NCI-H69 (cell line): ENCODE measurements around the gene SSX2IP.
"Not testable (repeated sequence)": the region's sequence is repeated elsewhere in the genome, so short reads cannot be mapped to it uniquely, and the experiment has no call there.

Experiments
- DNase-seq: peaks from one replicate; lab custom pipeline; 2025; lab: John Stamatoyannopoulos, UW

Gene SSX2IP

GRCh38 chr1:84674705-84675104 is 15.6 kb downstream of the SSX2IP start:
- DNase-seq, result no peak

GRCh38 chr1:84674021-84674420 is 16.2 kb downstream of the SSX2IP start:
- DNase-seq, result no peak

GRCh38 chr1:84672080-84672854 is 18.0 kb downstream of the SSX2IP start:
- DNase-seq, result no peak

GRCh38 chr1:84669831-84670230 is 20.4 kb downstream of the SSX2IP start:
- no peak for DNase-seq

DNA sequence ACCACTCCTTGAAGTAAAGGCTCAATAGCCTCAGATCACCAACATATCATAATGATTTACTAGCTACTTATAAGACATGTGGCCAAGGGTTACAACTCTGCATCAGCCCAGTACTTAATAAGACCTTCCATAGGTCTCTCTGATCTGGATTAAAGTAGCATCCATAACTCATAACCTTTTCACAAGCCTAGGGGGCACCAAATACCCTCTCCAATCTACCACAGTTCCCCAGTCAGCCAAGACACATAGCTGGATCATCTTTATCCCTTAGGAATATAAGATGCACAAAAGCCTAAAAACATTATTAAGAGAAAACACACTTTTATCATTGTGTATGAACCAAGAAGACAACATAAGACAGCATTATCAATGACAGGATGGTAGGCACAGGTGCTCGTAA is 22.1 kb downstream of the SSX2IP start:
- DNase-seq, result peak; percentile 6

DNA sequence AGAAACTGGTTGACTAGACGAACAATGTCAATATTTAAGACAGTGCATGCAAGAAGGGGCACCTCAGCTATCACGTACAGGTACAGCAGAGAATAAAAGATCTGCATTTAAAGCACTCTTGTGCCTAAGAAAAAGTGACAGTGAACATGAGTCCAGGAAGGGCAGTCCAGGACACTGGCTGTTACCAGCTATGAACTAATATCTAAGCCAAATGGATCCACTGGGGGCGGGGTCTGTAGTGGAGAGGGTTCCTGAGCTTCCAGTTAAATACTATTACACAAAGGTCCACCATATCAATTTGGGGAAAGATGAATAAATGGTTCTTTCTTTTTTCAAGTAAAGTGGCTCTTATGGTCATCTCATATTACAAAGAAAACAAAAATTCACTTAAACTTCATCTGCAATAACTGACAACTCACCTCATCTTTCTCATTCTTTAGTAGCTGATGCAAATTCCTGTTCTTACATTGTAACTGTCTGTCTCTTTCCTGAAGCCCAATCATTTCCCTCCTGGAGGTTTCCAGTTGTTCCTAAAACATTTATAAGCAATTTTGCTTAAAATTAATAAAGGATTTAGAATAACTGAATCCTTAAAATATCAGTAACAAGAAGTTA is 24.5 kb downstream of the SSX2IP start:
- peak; percentile 53 for DNase-seq

GRCh38 chr1:84653130-84653677 is 37.1 kb downstream of the SSX2IP start:
- no peak for DNase-seq

DNA sequence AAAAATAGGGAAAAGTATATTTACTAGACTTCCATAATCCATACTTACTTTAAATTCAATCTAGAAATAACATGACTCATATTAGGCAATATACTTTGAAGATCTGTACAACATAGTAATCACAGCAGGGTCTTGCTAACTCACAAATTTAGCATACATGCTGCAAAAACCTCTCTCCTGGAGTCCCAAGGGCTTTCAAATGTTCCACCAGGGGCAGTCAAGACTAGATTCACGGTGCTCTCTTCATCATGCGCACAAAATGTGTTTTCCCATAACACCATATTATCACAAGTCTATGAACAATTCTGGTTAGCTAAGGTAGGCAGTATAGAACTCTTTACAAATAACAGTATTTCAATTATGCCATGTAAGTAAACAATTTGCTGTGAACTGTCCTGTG is 45.8 kb downstream of the SSX2IP start:
- no peak for DNase-seq

- DNase-seq, result no peak
Measured at GRCh38 chr1:84643183-84643582, 47.1 kb downstream of the SSX2IP start.

DNA sequence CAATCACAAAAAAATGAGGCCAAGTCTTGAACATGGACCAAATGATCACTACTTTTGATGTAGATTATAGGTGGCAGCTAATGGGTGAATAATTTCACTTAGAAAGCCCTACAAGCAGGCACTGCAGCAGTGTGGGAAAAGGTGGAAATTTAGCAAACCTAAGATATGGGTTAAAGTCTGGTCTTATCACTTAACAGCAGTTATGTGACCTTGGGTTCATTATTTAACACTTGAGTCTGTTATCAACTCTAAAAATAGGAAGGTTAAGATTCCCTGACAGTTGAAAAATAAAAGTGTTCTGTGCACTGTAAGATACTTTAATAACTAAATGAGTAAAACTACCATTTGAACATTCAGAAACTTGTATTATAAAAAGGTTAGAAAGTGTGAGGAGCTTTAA is 47.5 kb downstream of the SSX2IP start:
- DNase-seq, result no peak

DNA sequence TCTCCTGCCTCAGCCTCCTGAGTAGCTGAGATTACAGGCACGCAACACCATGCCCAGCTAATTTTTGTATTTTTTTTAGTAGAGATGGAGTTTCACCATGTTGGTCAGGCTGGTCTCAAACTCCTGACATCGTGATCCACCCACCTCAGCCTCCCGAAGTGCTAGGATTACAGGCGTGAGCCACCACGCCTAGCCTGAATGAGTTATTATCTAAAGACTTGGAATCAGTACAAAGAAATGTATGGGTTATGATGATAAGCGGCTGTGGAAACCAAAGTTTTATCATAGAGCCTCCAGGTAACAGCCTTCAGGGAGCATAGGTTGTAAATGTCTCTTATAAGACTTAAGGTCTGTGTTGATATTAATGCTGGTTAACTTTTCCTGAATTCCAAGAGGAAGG is 50.5 kb downstream of the SSX2IP start:
- not testable (repeated sequence) for DNase-seq

- DNase-seq, result no peak
Measured at GRCh38 chr1:84635429-84635828, 54.8 kb downstream of the SSX2IP start.

DNA sequence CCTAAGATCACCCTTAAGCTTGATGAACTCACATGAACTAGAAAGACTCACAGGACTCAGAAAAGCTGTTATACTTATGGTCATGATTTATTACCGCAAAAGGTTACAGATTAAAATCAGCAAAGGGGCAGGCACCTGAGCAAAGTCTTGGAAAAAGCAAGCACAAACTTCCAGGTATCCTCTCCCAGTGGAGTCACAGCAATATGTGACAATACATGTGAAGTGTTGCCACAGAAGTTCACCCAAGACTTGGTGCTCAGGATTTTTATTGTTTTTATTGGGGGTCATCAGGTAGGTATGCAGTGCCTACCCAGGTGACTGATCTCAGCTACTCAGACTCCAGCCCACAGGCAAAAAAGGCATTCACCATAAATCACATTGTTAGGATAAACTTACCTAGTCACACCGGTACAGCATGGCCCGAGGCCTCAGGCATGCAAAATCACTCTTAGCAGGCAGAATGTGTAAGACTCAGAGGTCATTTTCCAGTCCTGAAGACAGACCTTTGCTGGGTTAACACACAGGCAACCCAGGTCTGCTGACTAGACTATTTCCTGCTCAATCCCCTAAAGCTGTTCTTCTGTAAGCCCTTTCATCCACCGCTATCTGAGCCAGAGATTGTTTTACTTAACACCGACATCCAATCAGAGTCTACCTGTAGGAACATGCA is 55.6 kb downstream of the SSX2IP start:
- DNase-seq, result no peak

- DNase-seq, result peak; percentile 71
Measured at GRCh38 chr1:84632673-84633434, 57.4 kb downstream of the SSX2IP start.

GRCh38 chr1:84632137-84632536 is 58.1 kb downstream of the SSX2IP start:
- no peak for DNase-seq

DNA sequence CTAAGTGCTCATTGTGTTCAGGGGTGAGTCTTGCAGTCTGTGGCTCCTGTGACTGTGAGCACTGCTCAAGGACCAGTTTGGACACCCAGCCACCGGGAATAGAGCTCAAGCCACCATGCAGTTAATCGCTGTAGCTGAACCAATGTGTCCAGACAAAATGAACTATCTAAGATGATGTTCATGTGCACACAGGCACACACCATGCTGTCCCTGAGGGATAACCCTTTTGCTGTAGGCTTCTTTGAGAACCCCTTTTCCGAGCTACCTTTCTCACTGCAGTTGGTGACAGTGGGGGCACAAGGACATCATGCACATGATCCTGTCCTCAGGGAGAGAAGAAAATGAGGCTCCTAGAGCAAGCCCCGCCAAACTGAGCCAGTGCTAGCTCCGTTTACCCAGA is 65.4 kb downstream of the SSX2IP start:
- DNase-seq, result no peak

DNA sequence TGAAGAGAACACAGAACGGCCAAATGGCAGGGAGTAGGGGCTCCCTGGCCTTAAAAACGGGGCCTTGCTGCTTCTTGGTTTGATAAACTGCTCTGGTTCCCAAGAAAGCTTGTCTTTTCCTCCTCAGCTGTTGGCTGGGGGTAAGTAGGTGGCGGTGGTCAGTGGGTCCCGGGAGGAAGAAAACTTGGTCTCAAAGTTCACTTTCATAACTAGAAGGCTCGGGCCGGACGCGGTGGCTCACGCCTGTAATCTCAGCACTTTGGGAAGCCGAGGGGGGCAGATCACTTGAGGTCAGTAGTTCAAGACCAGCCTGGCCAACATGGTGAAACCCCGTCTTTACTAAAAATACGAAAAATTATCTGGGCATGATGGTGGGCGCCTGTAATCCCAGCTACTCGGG is 68.7 kb downstream of the SSX2IP start:
- DNase-seq, result no peak

GRCh38 chr1:84620720-84621313 is 69.4 kb downstream of the SSX2IP start:
- DNase-seq, result peak; percentile 88

- DNase-seq, result peak; percentile 70
Measured at GRCh38 chr1:84619383-84620102, 70.7 kb downstream of the SSX2IP start.

GRCh38 chr1:84617349-84617748 is 72.9 kb downstream of the SSX2IP start:
- no peak for DNase-seq

DNA sequence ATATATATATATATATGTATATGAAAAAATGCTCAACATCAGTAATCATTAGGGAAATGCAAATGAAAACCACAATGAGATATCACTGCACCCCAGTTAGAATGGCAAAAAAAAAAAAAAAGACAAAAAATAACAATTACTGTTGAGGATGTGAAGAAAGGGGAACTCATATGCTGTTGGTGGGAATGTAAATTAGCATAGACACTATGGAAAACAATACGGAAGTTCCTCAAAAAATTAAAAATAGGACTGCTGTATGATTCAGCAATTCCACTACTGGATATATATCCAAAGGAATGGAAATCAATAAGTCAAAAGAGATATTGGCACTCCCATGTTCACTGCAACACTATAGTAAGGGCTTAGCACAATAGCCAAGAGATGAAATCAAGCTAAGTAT is 74.5 kb downstream of the SSX2IP start:
- no peak for DNase-seq
